Kidney tubule cell (primary cell): ENCODE measurements around the gene PACRG.

Experiments used
- DNase-seq: peaks from one replicate; pipeline ENCODE4 v3.0.0-alpha.2; 2018; ENCODE audit warnings: low spot score

PACRG gene

DNA sequence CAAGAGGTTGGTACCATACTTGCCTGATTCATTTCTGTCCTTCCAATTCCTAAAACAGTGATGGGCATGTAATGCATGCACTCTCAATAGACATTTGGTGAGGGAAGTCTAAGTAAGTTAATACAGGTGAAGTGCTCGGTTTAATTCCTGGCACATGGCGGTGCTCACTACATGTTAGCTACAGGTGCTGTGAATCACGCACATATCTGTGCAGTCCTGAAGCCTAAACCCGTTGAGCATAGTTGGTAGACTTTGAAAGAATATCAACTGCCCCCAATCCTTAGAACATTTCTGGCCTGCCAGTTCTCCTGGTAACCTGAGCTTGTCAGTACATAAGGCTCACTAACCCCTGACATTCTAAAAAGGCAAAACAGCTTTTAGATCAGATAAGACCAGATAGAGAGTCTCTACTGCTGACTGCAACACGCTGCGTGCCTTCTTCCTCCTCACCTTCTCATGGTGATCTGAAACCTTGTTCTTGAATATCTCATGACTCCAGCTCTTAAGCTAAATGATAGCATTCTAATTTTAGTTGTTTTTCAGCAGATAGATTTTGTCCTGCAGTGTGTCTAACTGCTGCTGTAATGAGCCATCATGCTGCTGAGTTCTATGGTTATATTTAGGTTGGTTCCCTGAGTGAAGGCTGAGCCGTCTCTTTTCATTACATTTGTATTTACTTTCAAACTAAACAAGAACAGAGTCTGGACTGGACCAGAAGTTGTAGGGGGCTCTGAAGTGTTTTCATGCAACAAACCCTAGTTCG lies 358.3 kb downstream of the PACRG start:
- no peak for DNase-seq

DNA sequence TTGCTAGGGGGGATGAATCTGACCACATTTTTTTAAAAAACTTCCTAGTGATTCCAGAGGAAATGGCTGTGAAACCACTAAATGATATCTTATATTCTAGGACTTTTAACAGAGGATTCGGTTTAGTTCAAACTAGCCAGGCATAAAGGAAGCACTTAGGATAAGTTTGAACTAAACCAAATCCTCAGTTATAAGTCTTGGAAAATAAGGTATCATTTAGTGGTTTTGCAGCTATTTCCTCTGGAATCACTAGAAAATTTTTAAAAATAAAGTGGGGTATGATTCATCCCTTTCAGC lies 358.8 kb downstream of the PACRG start:
- no peak for DNase-seq

DNA sequence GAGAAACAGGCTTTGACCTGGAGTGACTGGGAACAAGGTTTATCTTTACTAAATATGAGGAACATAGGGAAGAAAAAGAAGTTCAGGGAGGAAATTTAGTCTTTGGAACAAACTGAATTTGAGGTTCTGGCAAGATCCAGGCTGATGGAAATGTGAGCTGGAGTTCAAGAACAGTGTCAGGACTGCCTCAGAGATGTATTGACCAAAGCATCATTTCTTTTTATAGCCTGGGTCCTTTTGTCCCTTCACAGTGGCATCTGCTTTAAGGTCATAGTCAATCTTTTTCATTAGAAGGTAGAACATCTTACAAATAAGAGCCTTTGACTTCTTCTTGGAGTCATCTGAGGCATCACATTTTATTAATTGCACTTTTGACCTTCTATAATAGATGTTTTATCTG lies 360.2 kb downstream of the PACRG start:
- no peak for DNase-seq

DNA sequence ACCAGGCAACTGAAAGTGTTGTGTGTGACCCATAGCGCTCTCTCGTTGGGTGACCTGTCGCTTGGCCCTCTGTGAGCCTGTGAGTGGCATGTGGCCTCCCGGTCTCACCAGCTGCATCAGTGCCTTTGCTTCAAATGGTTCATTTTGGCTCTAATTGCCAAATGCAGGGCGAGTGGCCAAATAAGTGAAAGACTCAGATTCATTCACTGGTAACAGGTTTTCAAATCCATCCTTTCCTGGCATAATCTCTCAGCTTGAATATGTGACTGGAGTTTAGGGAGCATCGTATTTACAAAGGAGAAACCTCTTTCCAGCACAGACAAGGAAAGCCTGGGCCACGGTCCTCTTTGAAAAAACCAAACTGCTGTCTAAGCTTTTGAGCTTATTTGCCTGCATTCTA lies 365.1 kb downstream of the PACRG start:
- DNase-seq, result no peak

DNA sequence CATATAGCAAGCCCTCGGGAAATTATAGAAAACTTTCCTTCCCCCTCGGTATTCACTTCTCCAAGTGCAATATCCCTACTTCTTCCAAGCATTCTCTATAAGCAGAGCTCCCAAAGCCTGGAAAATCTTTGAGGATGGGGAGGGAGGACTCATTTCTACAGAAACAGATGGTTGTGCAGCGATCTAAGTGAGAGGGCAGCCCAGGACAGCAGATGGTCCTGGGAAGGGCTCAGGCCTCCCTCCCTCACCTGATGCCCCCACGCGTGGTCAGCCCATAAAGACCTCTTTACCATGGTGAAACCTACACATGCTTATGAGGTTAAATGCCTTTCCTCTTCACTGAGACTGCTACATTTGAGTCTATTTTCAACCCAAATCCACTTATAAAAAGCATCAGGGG lies 367.1 kb downstream of the PACRG start:
- DNase-seq, result no peak

DNA sequence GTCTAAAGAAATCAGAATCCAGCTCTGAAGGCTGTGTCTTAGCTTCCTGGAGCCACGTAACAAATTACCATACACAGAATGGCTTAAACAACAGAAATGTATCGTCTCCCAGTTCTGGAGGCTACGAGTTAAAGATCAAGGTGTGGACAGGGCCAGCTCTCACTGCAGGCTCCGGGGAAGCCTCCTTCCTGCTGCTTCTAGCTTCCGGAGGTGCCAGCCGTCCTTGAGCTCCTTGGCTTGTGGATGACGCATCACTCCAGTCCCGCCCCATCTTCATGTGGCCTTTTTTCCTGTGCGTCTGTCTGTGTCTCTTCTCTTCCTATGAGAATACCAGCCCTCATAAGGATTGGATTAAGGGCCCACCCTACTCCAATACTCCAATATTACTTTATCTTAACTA lies 367.6 kb downstream of the PACRG start:
- no peak for DNase-seq

DNA sequence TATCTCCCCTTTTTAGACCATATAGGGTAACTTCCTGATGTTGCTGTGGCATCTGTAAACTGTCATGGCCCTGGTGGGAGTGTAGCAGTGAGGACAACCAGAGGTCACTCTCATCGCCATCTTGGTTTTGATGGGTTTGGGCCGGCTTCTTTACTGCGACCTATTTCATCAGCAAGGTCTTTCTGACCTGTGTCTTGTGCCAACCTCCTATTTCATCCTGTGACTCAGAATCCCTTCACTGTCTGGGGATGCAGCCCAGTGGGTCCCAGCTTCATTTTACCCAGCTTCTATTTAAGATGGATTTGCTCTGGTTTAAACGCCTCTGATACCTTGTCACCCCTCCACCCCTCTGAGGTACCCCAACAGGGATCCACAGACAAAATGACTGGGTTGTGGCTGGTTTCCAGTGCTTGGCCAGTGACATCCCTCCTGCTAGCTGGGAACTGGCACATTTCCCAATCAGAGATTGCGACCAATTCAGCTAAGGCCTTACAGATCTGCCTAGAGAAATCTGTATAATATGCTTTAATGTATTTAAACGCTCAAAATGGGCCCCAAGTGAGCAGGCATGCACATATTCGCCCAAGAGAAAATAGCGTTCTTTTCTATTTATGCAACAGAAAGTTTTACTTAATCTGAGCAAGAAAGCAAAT lies 371.2 kb downstream of the PACRG start:
- DNase-seq, result no peak

DNA sequence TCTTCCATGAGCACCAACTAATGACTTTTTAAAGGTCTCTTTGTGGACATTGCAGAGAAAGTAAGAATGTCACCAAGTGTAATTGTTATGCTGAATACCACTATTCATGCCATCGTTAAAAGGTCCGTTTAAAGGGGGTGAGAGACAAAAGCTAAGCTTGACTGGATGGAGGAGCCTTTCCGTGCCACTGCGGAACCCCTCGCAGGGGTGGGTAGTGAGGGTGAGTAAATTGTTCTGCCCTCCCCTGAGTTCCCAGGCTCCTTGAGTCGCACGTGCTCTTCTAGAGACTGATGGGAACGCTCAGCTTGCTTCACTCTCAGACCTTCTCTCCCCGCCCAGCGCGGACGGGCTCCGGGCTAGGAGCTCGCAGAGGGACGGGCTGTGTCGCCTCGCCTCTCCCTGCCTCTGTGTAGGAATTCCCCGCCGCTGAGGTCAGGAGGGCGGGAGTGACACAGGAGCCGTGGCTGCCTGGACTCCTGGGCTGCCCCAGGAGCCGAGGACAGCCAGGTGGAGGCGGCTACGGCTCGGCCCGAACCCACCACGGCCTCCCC lies 371.9 kb downstream of the PACRG start:
- DNase-seq, result no peak

DNA sequence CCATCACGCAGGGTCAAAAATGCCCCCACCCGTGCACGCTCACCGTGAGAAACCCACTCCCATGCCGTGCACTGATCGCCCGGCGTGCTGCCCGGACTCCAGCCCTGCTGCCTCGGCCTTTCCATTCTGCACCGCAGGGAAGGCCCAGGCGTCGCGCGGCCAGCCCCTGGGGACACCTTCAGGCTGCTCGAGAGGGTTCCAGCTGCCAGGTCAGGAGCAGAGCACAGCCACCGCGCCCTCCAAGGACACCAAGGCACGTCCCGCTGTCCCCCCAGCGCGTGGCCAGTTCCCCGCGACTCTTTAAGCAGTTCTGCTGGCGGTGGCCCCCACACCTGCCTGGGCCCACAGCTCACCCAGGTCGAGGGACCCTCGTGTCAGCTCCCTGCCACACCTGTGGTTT lies 372.5 kb downstream of the PACRG start:
- DNase-seq, result no peak

DNA sequence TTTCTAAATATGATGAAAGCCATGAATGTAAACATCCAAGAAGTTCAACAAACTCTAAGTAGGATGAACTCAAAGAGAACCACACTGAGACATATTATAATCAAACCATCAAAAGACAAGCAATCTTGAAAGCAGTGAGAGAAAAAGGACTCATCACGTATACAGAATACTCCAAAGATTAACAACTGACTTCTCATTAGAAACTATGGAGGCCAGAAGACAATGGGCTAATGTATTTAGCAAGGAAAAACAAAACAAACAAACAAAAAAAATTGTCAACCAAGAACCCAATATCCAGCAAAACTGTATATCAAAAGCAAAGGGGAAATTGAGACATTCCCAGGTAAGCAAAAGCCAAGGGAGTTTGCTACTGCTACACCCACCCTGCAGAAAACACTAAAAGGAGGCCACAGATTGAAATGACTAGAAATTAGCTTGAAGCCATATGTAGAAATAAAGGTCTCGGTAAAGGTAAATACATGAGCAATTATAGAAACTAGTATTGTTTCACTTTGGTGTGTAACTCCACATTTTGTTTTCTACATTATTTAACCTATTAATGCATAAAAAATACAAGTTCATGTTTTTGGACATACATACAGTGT lies 385.7 kb downstream of the PACRG start:
- DNase-seq, result no peak

DNA sequence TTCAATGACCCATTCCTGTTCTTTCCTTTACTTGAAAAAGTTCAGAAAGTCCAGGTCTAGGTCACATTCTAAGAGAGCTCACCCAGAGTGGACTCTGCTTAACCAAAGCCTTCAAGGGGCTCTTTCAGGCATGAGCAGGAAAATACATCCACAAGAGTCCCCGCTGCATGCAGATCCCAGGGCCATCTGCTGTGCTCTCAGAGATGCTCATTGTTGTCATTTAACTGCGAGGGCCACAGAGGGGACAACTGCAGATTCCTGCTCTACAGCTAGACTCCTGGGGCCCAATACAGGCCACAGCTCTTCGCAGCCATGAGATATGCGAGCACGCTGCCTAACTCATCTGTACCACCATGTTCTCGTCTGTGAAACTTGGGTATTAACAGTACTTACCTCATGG lies 391.2 kb downstream of the PACRG start:
- no peak for DNase-seq

DNA sequence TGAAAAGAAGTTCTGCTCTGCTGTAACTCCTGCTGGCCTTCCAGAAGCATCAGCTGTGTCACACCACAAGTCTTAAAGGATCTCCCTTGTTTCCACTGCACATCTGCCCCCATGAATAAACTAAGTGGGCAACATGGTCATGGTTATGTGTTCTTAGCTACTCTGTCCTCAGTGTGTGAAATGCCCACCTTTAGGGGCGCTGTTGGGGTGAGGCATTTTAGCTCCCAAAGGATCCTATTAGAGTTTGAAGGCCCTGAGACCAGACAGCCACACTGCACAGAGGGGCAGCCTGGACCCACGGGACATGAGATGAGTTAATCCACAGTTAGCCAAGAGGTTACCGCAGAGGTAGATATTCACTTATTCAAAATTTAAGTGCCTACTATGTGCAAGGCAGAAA lies 392.4 kb downstream of the PACRG start:
- no peak for DNase-seq

DNA sequence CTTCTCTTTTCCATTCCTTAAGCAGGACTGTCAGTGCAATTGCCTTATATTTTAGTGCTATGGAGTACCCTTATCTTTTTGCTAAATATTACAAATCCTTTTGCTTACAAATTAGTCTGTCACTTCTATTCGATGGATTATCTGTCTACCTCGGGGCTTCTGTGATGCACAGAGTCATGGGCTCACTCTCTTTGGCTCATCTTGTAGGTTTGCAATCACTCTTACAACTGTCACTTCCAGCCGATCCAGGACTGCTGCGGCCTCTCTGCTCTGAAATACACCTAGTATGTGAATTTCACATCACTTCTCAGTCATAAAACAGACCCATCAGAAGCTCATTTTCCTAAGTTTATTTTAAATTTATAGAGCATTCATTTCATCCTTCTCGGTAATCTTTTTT lies 393.5 kb downstream of the PACRG start:
- no peak for DNase-seq

DNA sequence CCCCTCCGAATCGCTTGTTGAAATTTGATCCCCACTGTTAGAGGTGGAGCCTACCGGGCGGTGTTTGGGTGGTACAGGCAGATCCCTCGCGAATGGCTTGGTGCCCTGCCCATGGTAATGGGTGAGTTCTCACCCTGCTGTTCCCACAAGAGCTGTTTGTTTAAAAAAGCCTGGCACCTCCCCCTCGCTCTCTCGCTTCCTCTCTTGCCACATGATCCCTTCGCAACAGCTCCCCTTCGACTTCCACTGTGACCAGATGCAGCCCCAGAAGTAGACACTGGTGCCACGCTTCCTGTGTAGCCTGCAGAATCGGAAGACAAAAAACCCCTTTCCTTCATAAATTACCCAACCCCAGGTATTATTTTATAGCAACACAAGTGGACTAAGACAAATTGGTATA lies 394.6 kb downstream of the PACRG start:
- no peak for DNase-seq

DNA sequence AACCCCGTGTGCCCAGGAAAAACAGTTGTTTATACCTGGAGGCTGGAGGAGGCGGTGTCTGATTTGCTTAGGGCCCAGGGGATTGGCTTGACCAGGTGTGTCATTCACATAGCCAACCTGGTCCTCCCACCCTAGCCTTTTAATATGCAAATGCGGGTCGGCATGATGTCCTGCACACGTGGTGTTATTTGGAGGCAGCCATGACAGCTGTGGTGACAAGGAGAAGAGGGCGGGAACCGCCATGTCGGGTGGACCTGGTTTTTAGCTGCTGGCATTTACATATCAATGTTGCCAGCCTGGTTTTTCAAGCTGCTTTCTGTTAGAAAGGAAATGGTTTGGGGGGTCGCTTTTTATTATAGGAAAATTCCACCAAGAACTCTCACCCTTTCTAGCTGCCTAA lies 395.3 kb downstream of the PACRG start:
- DNase-seq, result no peak

DNA sequence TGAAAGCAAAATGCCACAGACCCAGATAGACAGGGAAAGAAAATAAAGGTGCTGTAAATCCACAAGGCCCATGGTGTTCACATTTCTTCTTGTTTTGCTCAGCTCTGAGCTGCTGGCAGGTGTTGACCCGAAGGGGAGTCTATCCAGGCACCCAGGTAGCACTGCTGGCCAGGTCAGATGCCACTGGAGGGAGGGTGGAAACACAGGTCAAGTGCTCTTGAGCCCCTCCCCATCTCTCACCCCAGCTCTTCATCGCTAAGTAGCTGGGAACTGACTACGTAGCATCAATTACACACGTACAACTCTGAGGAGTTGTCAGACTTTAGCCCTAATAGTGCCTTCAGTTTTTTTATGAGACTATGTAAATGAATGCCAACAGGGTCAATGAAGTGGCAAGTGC lies 399.0 kb downstream of the PACRG start:
- no peak for DNase-seq

DNA sequence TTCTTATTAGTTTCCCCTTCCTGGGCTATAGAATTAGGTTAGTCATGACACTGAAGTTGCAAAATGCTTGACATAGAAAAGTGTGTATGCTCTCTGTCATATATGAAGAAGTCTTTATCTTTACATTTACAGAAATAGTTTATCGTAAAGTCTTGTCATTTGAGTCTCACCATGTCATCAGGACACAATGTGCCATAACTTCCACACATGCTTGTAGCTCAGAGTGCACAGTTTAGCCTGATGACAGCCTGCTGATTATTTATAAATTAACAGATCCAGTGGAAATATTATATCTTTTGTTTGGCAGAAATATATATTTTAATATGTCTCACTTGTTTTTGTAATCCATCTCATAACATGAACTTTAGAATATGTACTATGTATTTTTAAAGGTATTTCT lies 399.8 kb downstream of the PACRG start:
- DNase-seq, result no peak

DNA sequence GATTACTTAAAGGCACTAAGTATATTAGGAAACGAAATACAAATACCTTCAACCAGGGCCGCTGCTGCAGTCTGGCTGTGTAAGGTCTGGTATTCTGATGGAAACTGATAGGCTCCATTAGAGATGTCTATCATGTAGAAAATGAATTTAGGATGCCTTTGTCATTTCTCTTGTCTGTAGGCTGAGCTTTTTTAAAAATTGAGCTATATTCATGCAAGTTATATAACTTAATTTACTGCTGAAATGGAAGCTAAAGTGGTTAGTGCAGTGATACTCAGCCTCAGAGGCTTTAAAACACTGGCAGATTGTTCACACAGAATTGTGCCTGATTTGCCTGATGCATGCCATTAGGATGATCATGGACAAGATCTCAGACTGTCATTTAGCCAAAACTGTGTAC lies 400.6 kb downstream of the PACRG start:
- DNase-seq, result no peak

DNA sequence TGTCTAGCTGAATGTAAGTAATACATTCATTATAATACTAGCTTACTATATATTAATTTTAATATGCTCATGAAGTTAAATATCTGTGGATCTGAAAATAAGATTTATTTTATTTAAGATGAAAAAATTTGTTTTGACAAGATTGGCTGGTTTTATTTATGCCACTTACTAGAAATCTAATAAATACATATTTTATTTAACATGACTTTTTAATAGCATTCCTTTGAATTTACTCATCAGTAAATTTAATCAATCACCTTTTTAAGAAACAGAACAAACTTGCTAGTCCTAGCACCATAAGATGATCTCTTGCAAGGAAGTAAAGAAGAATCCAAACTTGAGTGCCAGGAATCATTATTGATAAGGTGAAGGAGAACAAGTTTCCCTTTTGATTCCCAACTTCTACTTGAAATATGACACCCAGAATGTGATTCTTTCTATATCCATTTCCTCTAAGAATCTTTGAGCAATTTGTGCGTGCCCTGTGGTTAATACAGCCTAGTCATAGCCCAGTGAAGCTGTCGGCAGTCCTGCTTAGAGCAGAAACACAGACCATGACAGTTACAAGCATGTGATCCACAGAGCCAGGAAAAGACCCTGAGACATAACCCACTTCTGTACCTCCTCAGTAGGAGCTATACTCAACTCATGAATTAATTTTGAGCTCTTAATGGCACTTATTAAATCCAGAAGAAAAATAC lies 404.4 kb downstream of the PACRG start:
- DNase-seq, result no peak

DNA sequence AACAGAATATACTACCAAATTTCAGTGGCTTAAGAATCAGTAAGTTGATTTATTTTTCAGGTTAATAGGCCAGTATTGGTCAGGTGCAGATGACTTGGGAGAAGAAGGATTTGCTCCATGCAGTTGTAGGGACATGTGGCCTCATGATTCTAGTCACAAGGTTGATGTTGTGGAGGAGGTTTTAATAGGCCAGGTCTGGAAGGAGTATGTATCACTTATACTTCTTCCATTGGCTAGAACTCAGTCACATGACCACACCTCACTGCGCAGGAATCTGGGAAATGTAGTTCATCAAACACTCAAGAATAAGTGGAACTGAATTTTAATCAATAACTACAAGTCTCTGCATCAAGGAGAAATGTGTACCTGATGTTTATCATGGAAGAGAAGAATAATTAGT lies 405.2 kb downstream of the PACRG start:
- no peak for DNase-seq

DNA sequence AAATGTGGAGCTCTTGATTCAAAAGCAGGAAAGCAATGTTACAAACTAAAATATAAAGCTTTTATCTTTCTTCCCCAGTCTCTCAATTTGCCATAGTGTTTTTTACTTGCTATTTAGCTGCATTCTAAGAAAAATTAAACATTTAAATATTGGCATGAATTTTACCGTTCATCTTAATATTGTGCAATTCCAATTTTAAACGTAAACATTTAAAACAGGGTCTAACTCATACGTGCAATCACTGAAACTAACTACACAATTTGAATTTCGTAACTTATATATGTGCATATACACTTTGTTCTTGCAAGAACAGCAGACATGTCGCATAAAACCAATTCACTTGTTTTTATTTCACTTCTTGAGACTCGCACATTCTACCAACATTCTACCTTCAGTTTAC lies 405.9 kb downstream of the PACRG start:
- DNase-seq, result no peak

DNA sequence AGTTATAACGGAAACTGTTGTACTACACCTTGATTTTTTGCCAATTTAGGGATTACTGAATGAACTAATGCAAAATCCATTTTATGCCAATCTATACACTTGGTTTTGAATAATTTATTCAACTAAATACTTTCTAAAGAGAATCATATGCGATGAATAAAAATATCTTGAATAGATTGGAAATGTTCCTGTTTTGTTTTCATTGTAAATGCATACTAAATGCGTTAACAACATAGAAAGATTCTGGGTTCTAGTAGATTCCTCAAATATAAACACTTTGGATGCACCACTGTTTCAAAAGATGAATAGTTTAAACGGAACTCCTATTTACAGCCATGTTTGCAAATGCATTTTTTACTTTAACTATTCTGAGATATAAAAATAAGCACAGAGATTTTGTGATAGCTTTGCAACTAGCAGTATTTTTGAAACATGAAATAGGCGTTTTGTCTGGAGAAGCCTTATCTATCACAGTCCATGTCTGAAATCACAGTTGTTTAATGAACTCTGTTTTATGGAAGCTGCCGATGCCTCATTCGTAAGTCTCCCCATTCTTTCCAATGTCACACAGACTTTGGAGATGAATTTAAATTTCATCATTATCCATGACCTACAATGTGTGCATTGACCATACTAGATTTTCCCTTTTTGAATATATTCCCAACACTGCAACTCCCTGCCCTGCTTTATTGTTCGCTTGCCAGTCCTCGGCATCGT lies 409.1 kb downstream of the PACRG start:
- no peak for DNase-seq
